Endodermal cell (in vitro differentiated cells): Measurements from ENCODE around the gene MAP1S. TPM values are rescaled to one million over a fixed set of nuclear protein-coding genes. Genes with fewer than 3 reads are reported as not detected.
"Not testable (repeated sequence)": the region's sequence is repeated elsewhere in the genome, so short reads cannot be mapped to it uniquely, and the experiment has no call there.

Source experiments
- DNase-seq: peaks from one replicate; pipeline ENCODE4 v3.0.0-alpha.2; 2017
- H3K27ac ChIP-seq: 2 replicates; pipeline ENCODE4 v1.5.1; 2013; ENCODE audit warnings: mild to moderate bottlenecking, low read depth, low read length, moderate library complexity
- H3K27me3 ChIP-seq: 2 replicates; pipeline ENCODE4 v1.6.1; 2013; ENCODE audit warnings: mild to moderate bottlenecking, low read length, moderate library complexity; ENCODE audit not compliant: insufficient read depth, control insufficient read depth, poor library complexity, severe bottlenecking
- H3K36me3 ChIP-seq: 2 replicates; pipeline ENCODE4 v1.7.0; 2013; ENCODE audit warnings: mild to moderate bottlenecking, low read length, moderate library complexity; ENCODE audit not compliant: control insufficient read depth, insufficient read depth
- H3K4me1 ChIP-seq: one replicate; pipeline ENCODE4 v1.7.0; 2013; ENCODE audit warnings: low read length; ENCODE audit not compliant: control insufficient read depth, insufficient read depth
- H3K4me3 ChIP-seq: 2 replicates; pipeline ENCODE4 v1.5.1; 2013; ENCODE audit warnings: mild to moderate bottlenecking, low read length, moderate library complexity
- H3K9ac ChIP-seq: 2 replicates; pipeline ENCODE4 v1.6.1; 2013; ENCODE audit warnings: mild to moderate bottlenecking, low read length, moderate library complexity; ENCODE audit not compliant: poor library complexity, severe bottlenecking; ENCODE audit errors: extremely low read depth
- H3K9me3 ChIP-seq: 2 replicates; pipeline ENCODE4 v1.6.1; 2013; ENCODE audit warnings: mild to moderate bottlenecking, low read length, moderate library complexity; ENCODE audit not compliant: control insufficient read depth
- H3K27ac Mint-ChIP-seq: 2 replicates; pipeline ENCODE4 v1.8.0; 2020; ENCODE audit warnings: mixed read lengths
- H3K27me3 Mint-ChIP-seq: 2 replicates; pipeline ENCODE4 v1.8.0; 2021; ENCODE audit warnings: mild to moderate bottlenecking, mixed read lengths; ENCODE audit not compliant: insufficient read depth
- H3K36me3 Mint-ChIP-seq: 2 replicates; pipeline ENCODE4 v1.8.0; 2020; ENCODE audit warnings: low read depth, mixed read lengths
- H3K4me1 Mint-ChIP-seq: 2 replicates; pipeline ENCODE4 v1.8.0; 2020; ENCODE audit warnings: mixed read lengths
- H3K4me3 Mint-ChIP-seq: 2 replicates; pipeline ENCODE4 v1.8.0; 2020; ENCODE audit warnings: mild to moderate bottlenecking, moderate library complexity, mixed read lengths
- H3K9me3 Mint-ChIP-seq: 2 replicates; pipeline ENCODE4 v1.8.0; 2020; ENCODE audit warnings: mild to moderate bottlenecking, mixed read lengths
- WGBS, 2 experiments: methylation state at CpG; one replicate each; pipeline versions ENCODE4 v1.1.5 to v1.1.7; 2013; ENCODE audit warnings: missing lambda C conversion rate in 2 of 2, mixed read lengths in 1 of 2; ENCODE audit not compliant: insufficient coverage in 1 of 2, insufficient read length in 1 of 2; 5-methylcytosine and 5-hydroxymethylcytosine counted together
- total RNA-seq, 2 donors: library from RNA; stranded (reverse); fragmentation: NEBNext Ultra II Directional in 1 of 2; extraction: Animal tissue kit (Norgen Biotek cat#: 25700) in 1 of 2; gene quantifications; 2 replicates in 1 of 2; 3 replicates in 1 of 2; pipeline ENCODE4 v1.2.1, GENCODE V29; 2021
- TF ChIP-seq, protein P1 (sequence below): fragments of 200-600 bp; sonication (generic); conservative IDR thresholded peaks from 2 replicates; pipeline ENCODE4 v1.5.0; 2021; ENCODE audit warnings: antibody characterized with exemption, mild to moderate bottlenecking

The MAP1S gene
- total RNA-seq, 2 donors from 2014 or later: 90.2 to 96.7 TPM

- no peak overlapping the region for H3K9ac ChIP-seq
- Mint-ChIP-seq H3K27me3 (peaks cover 4% of the 10 kb centered on the region), H3K36me3 (peaks cover 3% of the 10 kb centered on the region), H3K27ac (no peak overlapping the region), H3K4me1 (no peaks in the 10 kb centered on the region), H3K9me3 (no peaks in the 10 kb centered on the region), H3K4me3 (peak overlapping the region; percentile 52)
- H3K4me1 ChIP-seq: no peaks in the 10 kb centered on the region
- no peaks in the 10 kb centered on the region for H3K27me3 ChIP-seq
- 12 to 14% methylated on average over 15 to 36 of the region's 37 CpGs for WGBS, 2 experiments
- no peaks in the 10 kb centered on the region for H3K36me3 ChIP-seq
- H3K9me3 ChIP-seq: no peaks in the 10 kb centered on the region
- TF ChIP-seq, protein P1, sequence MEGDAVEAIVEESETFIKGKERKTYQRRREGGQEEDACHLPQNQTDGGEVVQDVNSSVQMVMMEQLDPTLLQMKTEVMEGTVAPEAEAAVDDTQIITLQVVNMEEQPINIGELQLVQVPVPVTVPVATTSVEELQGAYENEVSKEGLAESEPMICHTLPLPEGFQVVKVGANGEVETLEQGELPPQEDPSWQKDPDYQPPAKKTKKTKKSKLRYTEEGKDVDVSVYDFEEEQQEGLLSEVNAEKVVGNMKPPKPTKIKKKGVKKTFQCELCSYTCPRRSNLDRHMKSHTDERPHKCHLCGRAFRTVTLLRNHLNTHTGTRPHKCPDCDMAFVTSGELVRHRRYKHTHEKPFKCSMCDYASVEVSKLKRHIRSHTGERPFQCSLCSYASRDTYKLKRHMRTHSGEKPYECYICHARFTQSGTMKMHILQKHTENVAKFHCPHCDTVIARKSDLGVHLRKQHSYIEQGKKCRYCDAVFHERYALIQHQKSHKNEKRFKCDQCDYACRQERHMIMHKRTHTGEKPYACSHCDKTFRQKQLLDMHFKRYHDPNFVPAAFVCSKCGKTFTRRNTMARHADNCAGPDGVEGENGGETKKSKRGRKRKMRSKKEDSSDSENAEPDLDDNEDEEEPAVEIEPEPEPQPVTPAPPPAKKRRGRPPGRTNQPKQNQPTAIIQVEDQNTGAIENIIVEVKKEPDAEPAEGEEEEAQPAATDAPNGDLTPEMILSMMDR: no peak
- H3K4me3 ChIP-seq: peak overlapping the region; percentile 62
- peak; percentile 99 for DNase-seq
- H3K27ac ChIP-seq: no peak overlapping the region
Observed at GRCh38 chr19:17778251-17778967, 59.1 kb downstream of the MAP1S start.

GRCh38 chr19:17778968-17779929 is 60.0 kb downstream of the MAP1S start:
- peaks cover 2% of the 10 kb centered on the region for H3K4me1 Mint-ChIP-seq

GRCh38 chr19:17780781-17781180 is 61.5 kb downstream of the MAP1S start:
- H3K27ac Mint-ChIP-seq: no peak overlapping the region
- TF ChIP-seq, protein P1: no peak
- WGBS, 2 experiments: 98 to 100% methylated on average over 1 to 2 of the region's 2 CpGs
- no peaks in the 10 kb centered on the region for H3K9me3 ChIP-seq
- H3K4me3 ChIP-seq: no peak overlapping the region
- H3K4me1 ChIP-seq: no peaks in the 10 kb centered on the region
- peaks cover 2% of the 10 kb centered on the region for H3K4me1 Mint-ChIP-seq
- no peak for DNase-seq
- no peaks in the 10 kb centered on the region for H3K36me3 ChIP-seq
- H3K4me3 Mint-ChIP-seq: no peak overlapping the region
- H3K27me3 ChIP-seq: no peaks in the 10 kb centered on the region
- no peaks in the 10 kb centered on the region for H3K9me3 Mint-ChIP-seq
- H3K36me3 Mint-ChIP-seq: peaks cover 3% of the 10 kb centered on the region
- no peak overlapping the region for H3K9ac ChIP-seq
- H3K27ac ChIP-seq: no peak overlapping the region
- peaks cover 3% of the 10 kb centered on the region for H3K27me3 Mint-ChIP-seq

More at GRCh38 chr19:17778968-17779929, 60.0 kb downstream of the MAP1S start:
- WGBS, 2 experiments: 29 to 30% methylated on average over 17 to 25 of the region's 25 CpGs
- no peaks in the 10 kb centered on the region for H3K9me3 Mint-ChIP-seq
- H3K27ac Mint-ChIP-seq: no peak overlapping the region
- Histone ChIP-seq H3K4me1 (no peaks in the 10 kb centered on the region), H3K4me3 (peak overlapping the region; percentile 62), H3K27me3 (no peaks in the 10 kb centered on the region), H3K27ac (no peak overlapping the region), H3K9ac (no peak overlapping the region), H3K36me3 (no peaks in the 10 kb centered on the region), H3K9me3 (no peaks in the 10 kb centered on the region)
- TF ChIP-seq, protein P1: no peak
- H3K27me3 Mint-ChIP-seq: peaks cover 3% of the 10 kb centered on the region
- H3K4me3 Mint-ChIP-seq: peak overlapping the region; percentile 52
- DNase-seq: peak; percentile 92
- peaks cover 3% of the 10 kb centered on the region for H3K36me3 Mint-ChIP-seq

DNA sequence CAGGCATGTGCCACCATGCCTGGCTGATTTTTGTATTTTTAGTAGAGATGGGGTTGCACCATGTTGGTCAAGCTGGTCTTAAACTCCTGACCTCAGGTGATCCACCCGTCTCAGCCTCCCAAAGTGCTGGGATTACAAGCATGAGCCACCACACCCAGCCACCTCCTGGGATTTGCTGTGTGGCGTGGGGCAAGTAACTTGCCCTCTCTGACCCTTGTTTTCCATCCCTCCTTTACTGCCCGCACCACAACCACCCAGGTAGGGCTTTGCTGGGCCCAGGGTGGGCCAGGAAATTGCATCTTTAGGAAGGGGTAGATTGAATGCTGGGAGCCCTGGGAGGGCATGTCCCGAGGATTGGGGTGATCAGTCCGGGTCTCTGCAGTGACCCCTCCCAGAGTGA is 64.4 kb downstream of the MAP1S start:
- 83 to 84% methylated on average over 3 to 5 of the region's 5 CpGs for WGBS, 2 experiments
- not testable (repeated sequence) for H3K36me3 Mint-ChIP-seq, H3K27ac Mint-ChIP-seq, H3K27ac ChIP-seq, H3K36me3 ChIP-seq, H3K4me1 Mint-ChIP-seq, H3K4me3 Mint-ChIP-seq, H3K4me3 ChIP-seq, H3K9me3 Mint-ChIP-seq, H3K27me3 ChIP-seq, H3K27me3 Mint-ChIP-seq, H3K4me1 ChIP-seq, H3K9me3 ChIP-seq, DNase-seq, H3K9ac ChIP-seq
